HG02588 (cell line): ENCODE results near the gene SIRPD.
"Not testable (repeated sequence)": the region's sequence is repeated elsewhere in the genome, so short reads cannot be mapped to it uniquely, and the experiment has no call there.

ENCODE experiments used
- ATAC-seq: cut with Tn5 transposase; IDR thresholded peaks from one replicate; pipeline ENCODE4 v1.9.1; 2021; ENCODE audit warnings: mild to moderate bottlenecking, moderate library complexity; ENCODE audit not compliant: unreplicated experiment

Gene SIRPD

DNA sequence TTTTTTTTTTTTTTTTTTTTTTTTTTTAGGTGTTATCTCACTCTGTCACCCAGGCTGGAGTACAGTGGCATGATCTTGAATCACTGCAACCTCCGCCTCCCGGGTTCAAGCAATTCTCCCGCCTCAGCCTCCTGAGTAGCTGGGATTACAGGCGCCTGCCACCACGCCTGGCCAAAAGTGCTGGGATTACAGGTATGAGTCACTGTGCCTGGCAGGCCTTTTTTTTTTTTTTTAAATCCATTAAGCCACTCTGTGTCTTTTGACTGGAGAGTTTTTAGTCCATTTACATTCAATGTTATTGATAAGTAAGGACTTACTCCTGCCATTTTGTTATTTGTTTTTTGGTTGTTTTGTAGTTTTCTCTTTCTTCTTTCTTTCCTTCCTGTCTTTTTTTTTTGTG is 60.1 kb downstream of the SIRPD start:
- ATAC-seq = not testable (repeated sequence)

GRCh38 chr20:1496930-1497329 is 60.6 kb downstream of the SIRPD start:
- no peak for ATAC-seq

DNA sequence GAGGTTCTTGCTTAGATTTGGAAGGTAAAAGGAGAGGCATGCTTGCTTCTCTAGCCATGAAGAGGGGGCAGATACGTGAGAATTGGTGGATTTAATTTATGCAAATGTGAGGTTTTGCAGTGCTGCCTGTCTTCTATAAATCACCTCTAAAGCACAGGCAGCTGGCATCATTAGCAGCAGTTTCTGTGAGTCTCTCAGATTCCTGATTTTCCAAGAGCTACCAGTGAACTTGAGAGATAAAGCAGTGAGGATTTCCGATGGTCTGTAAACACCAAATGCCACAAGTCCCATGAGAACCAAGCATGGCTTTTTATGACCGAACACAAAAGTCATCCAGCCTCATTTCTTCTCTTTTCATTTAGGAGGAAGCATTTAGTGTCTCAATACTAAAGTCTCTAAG is 63.1 kb downstream of the SIRPD start:
- ATAC-seq = no peak

- ATAC-seq = no peak
These were observed 64.0 kb downstream of the SIRPD start for GRCh38 chr20:1493536-1493935.

- no peak for ATAC-seq
These were observed 65.5 kb downstream of the SIRPD start for GRCh38 chr20:1491860-1492642.

- ATAC-seq = no peak
These were observed 66.1 kb downstream of the SIRPD start, which contains the start of gene SIRPB2 for GRCh38 chr20:1491281-1491840. SIRPB2 (minus strand) TSS chr20:1491420; CDS start chr20:1491359, 61 bp downstream.

GRCh38 chr20:1490643-1491195 is 66.8 kb downstream of the SIRPD start:
- ATAC-seq = no peak

- no peak for ATAC-seq
These were observed 67.6 kb downstream of the SIRPD start for GRCh38 chr20:1489764-1490436.

GRCh38 chr20:1489325-1489724 is 68.2 kb downstream of the SIRPD start:
- ATAC-seq = no peak

GRCh38 chr20:1486566-1486965 is 70.9 kb downstream of the SIRPD start:
- ATAC-seq = no peak

DNA sequence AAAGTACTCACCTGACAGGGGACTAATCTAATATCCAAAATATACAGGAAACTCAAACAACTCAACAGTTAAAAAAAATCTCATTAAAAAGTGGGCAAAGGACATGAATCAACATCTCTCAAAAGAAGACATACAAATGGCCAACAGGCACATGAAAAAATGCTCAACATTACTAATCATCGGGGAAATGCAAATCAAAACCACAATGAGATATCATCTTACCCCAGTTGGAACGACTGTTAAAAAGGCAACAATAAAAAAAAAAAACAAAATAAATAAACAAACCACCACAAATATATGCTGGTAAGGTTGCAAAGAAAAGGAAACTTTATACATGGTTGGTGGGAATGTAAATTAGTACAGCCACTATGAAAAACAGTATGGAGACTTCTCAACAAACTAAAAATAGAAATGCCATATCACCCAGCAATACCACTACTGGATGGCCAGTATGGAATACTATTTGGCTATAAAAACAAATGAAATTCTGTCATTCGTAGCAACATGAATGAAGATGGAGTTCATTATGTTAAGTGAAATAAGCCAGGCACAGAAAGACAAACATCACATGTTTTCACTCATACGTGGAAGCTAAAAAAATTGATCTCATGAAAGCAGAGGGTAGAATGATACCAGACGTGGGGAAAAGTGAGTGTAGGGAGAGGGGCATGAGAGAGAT is 72.9 kb downstream of the SIRPD start:
- ATAC-seq = no peak
